DMS 273 (cell line): ENCODE measurements around the gene KIF2C.
"Not testable (repeated sequence)": the region's sequence is repeated elsewhere in the genome, so short reads cannot be mapped to it uniquely, and the experiment has no call there.

Experiments used
- DNase-seq: peaks from one replicate; lab custom pipeline; 2025; ENCODE audit not compliant: unreplicated experiment; lab: John Stamatoyannopoulos, UW

Gene KIF2C

GRCh38 chr1:44810101-44810761 lies 70.6 kb downstream of the KIF2C start:
- peak; percentile 27 for DNase-seq

GRCh38 chr1:44810762-44811105 lies 71.1 kb downstream of the KIF2C start:
- not testable (repeated sequence) for DNase-seq

- no peak for DNase-seq
Measured at GRCh38 chr1:44811234-44811633, 71.6 kb downstream of the KIF2C start.

- DNase-seq = no peak
Measured at GRCh38 chr1:44812822-44813543, 73.3 kb downstream of the KIF2C start.

GRCh38 chr1:44815926-44816325 lies 76.3 kb downstream of the KIF2C start:
- not testable (repeated sequence) for DNase-seq

GRCh38 chr1:44817307-44817706 lies 77.7 kb downstream of the KIF2C start:
- DNase-seq = no peak
